Smooth muscle cell (in vitro differentiated cells): Measurements from ENCODE around the gene WDR45. TPM values are rescaled to one million over a fixed set of nuclear protein-coding genes. Genes with fewer than 3 reads are reported as not detected.
A peak's percentile ranks its signal among the peaks of the same experiment; 100 is the strongest.

Experiments
- DNase-seq: peaks from one replicate; lab custom pipeline; 2025; ENCODE audit not compliant: unreplicated experiment; lab: John Stamatoyannopoulos, UW
- H2AFZ ChIP-seq: fragments of 200-600 bp; sonication (generic); 2 replicates; pipeline ENCODE4 v1.6.0; 2016; ENCODE audit warnings: antibody characterized with exemption, low read depth, mild to moderate bottlenecking
- H3F3A ChIP-seq: fragments of 200-600 bp; sonication (generic); 2 replicates; pipeline ENCODE4 v1.6.0; 2017; ENCODE audit warnings: antibody characterized with exemption, low read depth
- H3K27ac ChIP-seq: fragments of 200-600 bp; sonication (generic); 2 replicates; pipeline ENCODE4 v1.5.1; 2016; ENCODE audit warnings: low read depth, mild to moderate bottlenecking
- H3K27me3 ChIP-seq: fragments of 200-600 bp; sonication (generic); 2 replicates; pipeline ENCODE4 v1.6.1; 2016; ENCODE audit warnings: low read depth, mild to moderate bottlenecking
- H3K36me3 ChIP-seq: fragments of 200-600 bp; sonication (generic); 2 replicates; pipeline ENCODE4 v1.5.1; 2016; ENCODE audit warnings: low read depth
- H3K4me1 ChIP-seq: fragments of 200-600 bp; sonication (generic); 2 replicates; pipeline ENCODE4 v1.5.1; 2016; ENCODE audit warnings: low read depth
- H3K4me2 ChIP-seq: fragments of 200-600 bp; sonication (generic); 2 replicates; pipeline ENCODE4 v1.6.0; 2016; ENCODE audit warnings: mild to moderate bottlenecking
- H3K4me3 ChIP-seq: fragments of 200-600 bp; sonication (generic); 2 replicates; pipeline ENCODE4 v1.5.1; 2016; ENCODE audit warnings: mild to moderate bottlenecking
- H3K79me2 ChIP-seq: fragments of 200-600 bp; sonication (generic); 2 replicates; pipeline ENCODE4 v1.6.0; 2016; ENCODE audit warnings: low read depth, mild to moderate bottlenecking
- H3K9ac ChIP-seq: fragments of 200-600 bp; sonication (generic); 2 replicates; pipeline ENCODE4 v1.6.0; 2016; ENCODE audit warnings: low read depth
- H3K9me3 ChIP-seq: fragments of 200-600 bp; sonication (generic); replicated peaks from 2 replicates; pipeline ENCODE4 v1.5.1; 2016; ENCODE audit warnings: low read depth
- H4K20me1 ChIP-seq: fragments of 200-600 bp; sonication (generic); 2 replicates; pipeline ENCODE4 v1.6.0; 2016; ENCODE audit warnings: low read depth
- CTCF ChIP-seq: fragments of 200-600 bp; sonication (generic); IDR thresholded peaks from 2 replicates; pipeline ENCODE4 v1.5.1; 2017; ENCODE audit warnings: borderline replicate concordance, mild to moderate bottlenecking, antibody characterized with exemption; ENCODE audit not compliant: insufficient read depth, poor library complexity, severe bottlenecking
- WGBS: methylation state at CpG from one replicate; pipeline ENCODE4 v1.1.7; 2016; ENCODE audit warnings: low lambda C conversion rate; 5-methylcytosine and 5-hydroxymethylcytosine counted together
- polyA plus RNA-seq: library from polyadenylated mRNA; unstranded; fragments of >200 nt; fragmentation: Nextera tagmentation; extraction: Ambion mirVana; gene quantifications from 2 replicates; pipeline ENCODE4 v1.2.1, GENCODE V29; 2016
- total RNA-seq: library from RNA; depleted of rRNA; stranded (reverse); fragments of >200 nt; gene quantifications from 2 replicates; pipeline ENCODE4 v1.2.3, GENCODE V29; 2014

Gene WDR45
- total and polyA plus RNA-seq, 2 experiments from 2014 or later, result 31.4 to 38.9 TPM

GRCh38 chrX:49053223-49054072 is 26.2 kb downstream of the WDR45 start:
- TF ChIP-seq CTCF, result no peak
- Histone ChIP-seq H2AFZ (peak overlapping the region; percentile 30), H3K79me2 (no peaks in the 10 kb centered on the region), H3K4me2 (peak overlapping the region; percentile 86), H3K27ac (peak overlapping the region; percentile 77), H3K27me3 (no peaks in the 10 kb centered on the region), H3K4me3 (peak overlapping the region; percentile 62), H3K36me3 (no peaks in the 10 kb centered on the region), H4K20me1 (no peaks in the 10 kb centered on the region), H3F3A (no peaks in the 10 kb centered on the region), H3K9me3 (no peaks in the 10 kb centered on the region), H3K4me1 (no peaks in the 10 kb centered on the region), H3K9ac (peak overlapping the region; percentile 86)
- DNase-seq, result peak; percentile 15
- WGBS, result 43% methylated on average over 37 of the region's 79 CpGs

- TF ChIP-seq CTCF, result no peak
- H2AFZ ChIP-seq, result no peak overlapping the region
- H4K20me1 ChIP-seq, result no peaks in the 10 kb centered on the region
- no peaks in the 10 kb centered on the region for H3K9me3 ChIP-seq
- peak overlapping the region; percentile 62 for H3K27ac ChIP-seq
- H3K4me2 ChIP-seq, result peak overlapping the region; percentile 73
- H3K36me3 ChIP-seq, result no peaks in the 10 kb centered on the region
- H3K79me2 ChIP-seq, result peaks cover 17% of the 10 kb centered on the region
- H3K27me3 ChIP-seq, result no peaks in the 10 kb centered on the region
- WGBS, result 40% methylated on average over 13 of the region's 13 CpGs
- DNase-seq, result no peak
- peak overlapping the region; percentile 31 for H3K4me3 ChIP-seq
- peak overlapping the region; percentile 47 for H3K9ac ChIP-seq
- peaks cover 15% of the 10 kb centered on the region for H3K4me1 ChIP-seq
- peaks cover 9% of the 10 kb centered on the region for H3F3A ChIP-seq
Observed at GRCh38 chrX:49043987-49044281, 35.8 kb downstream of the WDR45 start.

- Histone ChIP-seq H3K79me2 (peaks cover 22% of the 10 kb centered on the region), H3K4me1 (peaks cover 15% of the 10 kb centered on the region), H3K27me3 (no peaks in the 10 kb centered on the region), H3K4me2 (peak within 1 kb of the TSS; percentile 88), H2AFZ (no peak within 1 kb of the TSS), H3K27ac (peak within 1 kb of the TSS; percentile 98), H3K36me3 (no peaks in the 10 kb centered on the region), H4K20me1 (no peaks in the 10 kb centered on the region), H3K9me3 (no peaks in the 10 kb centered on the region), H3K4me3 (peak within 1 kb of the TSS; percentile 68), H3K9ac (peak within 1 kb of the TSS; percentile 98), H3F3A (peaks cover 9% of the 10 kb centered on the region)
- DNase-seq, result peak; percentile 94
- peak; percentile 55 for TF ChIP-seq CTCF
- 28% methylated on average over 44 of the region's 67 CpGs for WGBS
Observed at GRCh38 chrX:49043220-49043986, 36.3 kb downstream of the WDR45 start, which contains the start of gene TFE3. Gene TFE3 (minus strand): TSS chrX:49043357. CDS start chrX:49043226, 131 bp downstream.
